ENCODE results near the gene SHH. TPM values are rescaled to one million over a fixed set of nuclear protein-coding genes. Genes with fewer than 3 reads are reported as not detected.

Gene SHH
- polyA plus RNA-seq, 3 donors, result not detected

GRCh38 chr7:155820788-155821187 is 8.5 kb upstream of the SHH start:
- DNase-seq, result no peak
- peaks cover 8 to 10% of the 10 kb centered on the region in 2 donors for H3K9me3 ChIP-seq (replicated peaks in 1 of 2; ENCODE audit: control insufficient read depth in 1 of 2, insufficient read depth in 1 of 2, low read length in 2 of 2)
- no peaks in the 10 kb centered on the region for H3K79me2 ChIP-seq (ENCODE audit: insufficient read depth, low read length)
- no peak overlapping the region for H3K9ac ChIP-seq (ENCODE audit: insufficient read depth, low read length, poor library complexity, severe bottlenecking)
- Mint-ChIP-seq H3K36me3 (no peaks in the 10 kb centered on the region), H3K9me3 (peaks cover 2 to 7% (median 3%) of the 10 kb centered on the region in 7 donors), H3K4me3 (no peak overlapping the region), H3K27me3 (ENCODE audit: low read depth in 3 of 3) (peaks cover 23 to 30% (median 29%) of the 10 kb centered on the region in 3 donors), H3K4me1 (no peaks in the 10 kb centered on the region), H3K27ac (no peak overlapping the region)
- no peaks in the 10 kb centered on the region for H3K4me1 ChIP-seq (ENCODE audit: control insufficient read depth in 1 of 2, insufficient read depth in 2 of 2, low read length in 2 of 2)
- TF ChIP-seq, protein P1, sequence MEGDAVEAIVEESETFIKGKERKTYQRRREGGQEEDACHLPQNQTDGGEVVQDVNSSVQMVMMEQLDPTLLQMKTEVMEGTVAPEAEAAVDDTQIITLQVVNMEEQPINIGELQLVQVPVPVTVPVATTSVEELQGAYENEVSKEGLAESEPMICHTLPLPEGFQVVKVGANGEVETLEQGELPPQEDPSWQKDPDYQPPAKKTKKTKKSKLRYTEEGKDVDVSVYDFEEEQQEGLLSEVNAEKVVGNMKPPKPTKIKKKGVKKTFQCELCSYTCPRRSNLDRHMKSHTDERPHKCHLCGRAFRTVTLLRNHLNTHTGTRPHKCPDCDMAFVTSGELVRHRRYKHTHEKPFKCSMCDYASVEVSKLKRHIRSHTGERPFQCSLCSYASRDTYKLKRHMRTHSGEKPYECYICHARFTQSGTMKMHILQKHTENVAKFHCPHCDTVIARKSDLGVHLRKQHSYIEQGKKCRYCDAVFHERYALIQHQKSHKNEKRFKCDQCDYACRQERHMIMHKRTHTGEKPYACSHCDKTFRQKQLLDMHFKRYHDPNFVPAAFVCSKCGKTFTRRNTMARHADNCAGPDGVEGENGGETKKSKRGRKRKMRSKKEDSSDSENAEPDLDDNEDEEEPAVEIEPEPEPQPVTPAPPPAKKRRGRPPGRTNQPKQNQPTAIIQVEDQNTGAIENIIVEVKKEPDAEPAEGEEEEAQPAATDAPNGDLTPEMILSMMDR (IDR thresholded peaks at IDR 0.05), result no peak
- intact Hi-C loops (cut with micrococcal nuclease), result no loop called here
- no peak overlapping the region for H2AFZ ChIP-seq (ENCODE audit: insufficient read depth, low read depth, low read length, poor library complexity, severe bottlenecking)
- peaks cover 0 to 4% of the 10 kb centered on the region in 2 donors for H3K27me3 ChIP-seq (ENCODE audit: control insufficient read depth in 2 of 2, insufficient read depth in 2 of 2, low read length in 2 of 2)
- no peak overlapping the region for H3K4me3 ChIP-seq (replicated peaks in 1 of 3; ENCODE audit: low read depth in 2 of 3, low read length in 3 of 3)
- no peak overlapping the region for H3K4me2 ChIP-seq (replicated peaks; ENCODE audit: extremely low read depth, low read length, poor library complexity, severe bottlenecking)
- 91% methylated on average over 12 of the region's 13 CpGs for WGBS (ENCODE audit: insufficient coverage)
- H4K20me1 ChIP-seq (ENCODE audit: insufficient read depth, low read length), result no peaks in the 10 kb centered on the region
- no peaks in the 10 kb centered on the region for H3K36me3 ChIP-seq (replicated peaks in 1 of 2; ENCODE audit: control insufficient read depth in 1 of 2, insufficient read depth in 2 of 2, low read length in 2 of 2)
- no peak overlapping the region for H3K27ac ChIP-seq (ENCODE audit: low read depth in 1 of 2, low read length in 2 of 2)

GRCh38 chr7:155820246-155820645 is 8.0 kb upstream of the SHH start:
- no peak for DNase-seq

More at GRCh38 chr7:155820246-155820645, 8.0 kb upstream of the SHH start:
- no peak overlapping the region for H3K27ac ChIP-seq (ENCODE audit: low read depth in 1 of 2, low read length in 2 of 2)
- no peaks in the 10 kb centered on the region for H3K79me2 ChIP-seq (ENCODE audit: insufficient read depth, low read length)
- H4K20me1 ChIP-seq (ENCODE audit: insufficient read depth, low read length), result no peaks in the 10 kb centered on the region
- no peak overlapping the region for H3K9ac ChIP-seq (ENCODE audit: insufficient read depth, low read length, poor library complexity, severe bottlenecking)
- 89% methylated on average over 13 of the region's 18 CpGs for WGBS (ENCODE audit: insufficient coverage)
- H2AFZ ChIP-seq (ENCODE audit: insufficient read depth, low read depth, low read length, poor library complexity, severe bottlenecking), result no peak overlapping the region
- H3K4me3 Mint-ChIP-seq, result no peak overlapping the region
- H3K36me3 ChIP-seq (replicated peaks in 1 of 2; ENCODE audit: control insufficient read depth in 1 of 2, insufficient read depth in 2 of 2, low read length in 2 of 2), result no peaks in the 10 kb centered on the region
- intact Hi-C loops (cut with micrococcal nuclease), result no loop called here
- H3K4me1 Mint-ChIP-seq, result peaks cover 4% of the 10 kb centered on the region
- no peak overlapping the region for H3K27ac Mint-ChIP-seq
- no peaks in the 10 kb centered on the region for H3K4me1 ChIP-seq (ENCODE audit: control insufficient read depth in 1 of 2, insufficient read depth in 2 of 2, low read length in 2 of 2)
- peaks cover 0 to 10% of the 10 kb centered on the region in 2 donors for H3K27me3 ChIP-seq (ENCODE audit: control insufficient read depth in 2 of 2, insufficient read depth in 2 of 2, low read length in 2 of 2)
- H3K9me3 ChIP-seq (replicated peaks in 1 of 2; ENCODE audit: control insufficient read depth in 1 of 2, insufficient read depth in 1 of 2, low read length in 2 of 2), result peaks cover 8 to 10% of the 10 kb centered on the region in 2 donors
- TF ChIP-seq, protein P1 (IDR thresholded peaks at IDR 0.05), result no peak
- peaks cover 25 to 34% (median 30%) of the 10 kb centered on the region in 3 donors for H3K27me3 Mint-ChIP-seq (ENCODE audit: low read depth in 3 of 3)
- no peaks in the 10 kb centered on the region for H3K36me3 Mint-ChIP-seq
- no peak overlapping the region for H3K4me2 ChIP-seq (replicated peaks; ENCODE audit: extremely low read depth, low read length, poor library complexity, severe bottlenecking)
- H3K4me3 ChIP-seq (replicated peaks in 1 of 3; ENCODE audit: low read depth in 2 of 3, low read length in 3 of 3), result no peak overlapping the region
- H3K9me3 Mint-ChIP-seq, result peaks cover 2 to 7% (median 3%) of the 10 kb centered on the region in 7 donors
